Lower leg skin (tissue), 4 donors: Measurements from ENCODE around the gene HMCES. TPM values are rescaled to one million over a fixed set of nuclear protein-coding genes. Genes with fewer than 3 reads are reported as not detected.
A peak's percentile ranks its signal among the peaks of the same experiment; 100 is the strongest.

Experiments used
- DNase-seq, 2 donors: peaks; one replicate each; pipeline ENCODE4 v3.0.0-alpha.2; 2019; ENCODE audit warnings: low spot score in 2 of 2
- H3K4me3 ChIP-seq: fragments of 200-600 bp; sonication (generic); 2 replicates; pipeline ENCODE4 v1.5.1; 2017; ENCODE audit warnings: mild to moderate bottlenecking, low read depth; ENCODE audit not compliant: poor library complexity, severe bottlenecking
- CTCF ChIP-seq, 3 donors: fragments of 450-650 bp; IDR thresholded peaks; one replicate each; pipeline ENCODE4 v1.5.1; 2016; ENCODE audit warnings: antibody characterized with exemption in 3 of 3, mild to moderate bottlenecking in 3 of 3, moderate library complexity in 2 of 3
- POLR2A ChIP-seq, 2 donors: fragments of 450-650 bp; IDR thresholded peaks; one replicate each; pipeline ENCODE4 v1.6.1; 2016 to 2017; ENCODE audit warnings: antibody characterized with exemption in 2 of 2, mild to moderate bottlenecking in 1 of 2, moderate library complexity in 1 of 2
- WGBS, 2 donors: methylation state at CpG; one replicate each; pipeline ENCODE4 v1.1.5; 2018; 5-methylcytosine and 5-hydroxymethylcytosine counted together
- intact Hi-C: fragments of 100-400 bp; cut with DNase I; formaldehyde crosslinking; loops from one replicate; pipeline ENCODE4 v1.15.0; 2023; ENCODE audit warnings: low total_unique reads
- total RNA-seq, 4 donors: library from RNA; depleted of rRNA; stranded (reverse); fragments of >200 nt; gene quantifications; one replicate each; pipeline ENCODE4 v1.1.0, GENCODE V29; 2016

HMCES gene
- total RNA-seq, 4 donors from 2014 or later: 25.2 to 34.9 (median 34.4) TPM

GRCh38 chr3:129312671-129313414 is 34.2 kb downstream of the HMCES start:
- intact Hi-C loops: no loop called here
- DNase-seq: no peak

GRCh38 chr3:129313415-129313664 is 34.7 kb downstream of the HMCES start:
- DNase-seq: no peak
- no peak overlapping the region for H3K4me3 ChIP-seq
- TF ChIP-seq POLR2A (IDR thresholded peaks at IDR 0.05) (no peak), CTCF (IDR thresholded peaks at IDR 0.05) (no peak)
- intact Hi-C loops: no loop called here

More at GRCh38 chr3:129312671-129313414, 34.2 kb downstream of the HMCES start:
- H3K4me3 ChIP-seq: no peak overlapping the region
- TF ChIP-seq CTCF (IDR thresholded peaks at IDR 0.05) (no peak), POLR2A (IDR thresholded peaks at IDR 0.05) (no peak)

- H3K4me3 ChIP-seq: no peak overlapping the region
- intact Hi-C loops: no loop called here
- 32 to 49% methylated on average over 7 of the region's 7 CpGs for WGBS, 2 donors
- TF ChIP-seq CTCF (IDR thresholded peaks at IDR 0.05): no peak
- TF ChIP-seq POLR2A (IDR thresholded peaks at IDR 0.05): no peak
- DNase-seq: peak in 1 of 2 donors; percentile 31
Observed at GRCh38 chr3:129313665-129314385, 35.2 kb downstream of the HMCES start.

GRCh38 chr3:129314386-129315222 is 35.9 kb downstream of the HMCES start:
- peak overlapping the region; percentile 97 for H3K4me3 ChIP-seq
- 1 to 2% methylated on average over 49 to 53 of the region's 53 CpGs for WGBS, 2 donors
- intact Hi-C loops: no loop called here
- DNase-seq: peak; percentile 86 to 97
- TF ChIP-seq CTCF (IDR thresholded peaks at IDR 0.05): no peak
- TF ChIP-seq POLR2A (IDR thresholded peaks at IDR 0.05): no peak

- intact Hi-C loops: no loop called here
- 0 to 1% methylated on average over 57 to 80 of the region's 80 CpGs for WGBS, 2 donors
Observed at GRCh38 chr3:129315223-129315997, 36.7 kb downstream of the HMCES start.

More at GRCh38 chr3:129315223-129315997, 36.7 kb downstream of the HMCES start:
- peak in 1 of 2 donors; percentile 52 for DNase-seq
- no peak for TF ChIP-seq POLR2A (IDR thresholded peaks at IDR 0.05)
- no peak for TF ChIP-seq CTCF (IDR thresholded peaks at IDR 0.05)
- H3K4me3 ChIP-seq: peak overlapping the region; percentile 97
